ENCODE measurements around the gene ERVW-1. TPM values are rescaled to one million over a fixed set of nuclear protein-coding genes. Genes with fewer than 3 reads are reported as not detected.
A peak's percentile ranks its signal among the peaks of the same experiment; 100 is the strongest.

The ERVW-1 gene
- total and polyA plus RNA-seq, 5 donors from 2014 or later, result not detected

- peaks cover 28% of the 10 kb centered on the region for H3K27me3 Mint-ChIP-seq
- no peak overlapping the region for H3K4me3 ChIP-seq (ENCODE audit: low read depth, low read length)
- no peak overlapping the region for H3K4me3 Mint-ChIP-seq
- ATAC-seq (ENCODE audit: low read depth in 2 of 2), result no peak
- peaks cover 0 to 4% (median 0%) of the 10 kb centered on the region in 7 donors for H3K9me3 Mint-ChIP-seq
- H3K27me3 ChIP-seq (ENCODE audit: control insufficient read depth, insufficient read depth, low read length), result no peaks in the 10 kb centered on the region
- no peaks in the 10 kb centered on the region for H3K4me1 Mint-ChIP-seq
- H3K36me3 Mint-ChIP-seq, result no peaks in the 10 kb centered on the region
- no peak for DNase-seq
- no peaks in the 10 kb centered on the region for H3K4me1 ChIP-seq (ENCODE audit: control insufficient read depth, insufficient read depth, low read length, poor library complexity, severe bottlenecking)
- H3K27ac ChIP-seq (ENCODE audit: insufficient read depth, low read length, poor library complexity, severe bottlenecking), result no peak overlapping the region
- no peak overlapping the region for H3K27ac Mint-ChIP-seq
- H3K9me3 ChIP-seq (ENCODE audit: control insufficient read depth in 2 of 2, low read length in 2 of 2), result no peaks in the 10 kb centered on the region
- H3K36me3 ChIP-seq (ENCODE audit: control insufficient read depth, insufficient read depth, low read length), result no peaks in the 10 kb centered on the region
Observed at GRCh38 chr7:92436612-92437445, 40.9 kb downstream of the ERVW-1 start.

- H3K4me3 ChIP-seq (ENCODE audit: low read depth, low read length), result no peak overlapping the region
- Mint-ChIP-seq H3K4me1 (no peaks in the 10 kb centered on the region), H3K27me3 (peaks cover 28% of the 10 kb centered on the region), H3K36me3 (no peaks in the 10 kb centered on the region), H3K9me3 (peaks cover 0 to 4% (median 0%) of the 10 kb centered on the region in 7 donors), H3K27ac (no peak overlapping the region), H3K4me3 (no peak overlapping the region)
- no peaks in the 10 kb centered on the region for H3K4me1 ChIP-seq (ENCODE audit: control insufficient read depth, insufficient read depth, low read length, poor library complexity, severe bottlenecking)
- DNase-seq, result no peak
- no peak for ATAC-seq (ENCODE audit: low read depth in 2 of 2)
- H3K9me3 ChIP-seq (ENCODE audit: control insufficient read depth in 2 of 2, low read length in 2 of 2), result no peaks in the 10 kb centered on the region
- H3K36me3 ChIP-seq (ENCODE audit: control insufficient read depth, insufficient read depth, low read length), result no peaks in the 10 kb centered on the region
- no peaks in the 10 kb centered on the region for H3K27me3 ChIP-seq (ENCODE audit: control insufficient read depth, insufficient read depth, low read length)
- no peak overlapping the region for H3K27ac ChIP-seq (ENCODE audit: insufficient read depth, low read length, poor library complexity, severe bottlenecking)
Observed at GRCh38 chr7:92435542-92435941, 42.2 kb downstream of the ERVW-1 start.

GRCh38 chr7:92433019-92433418 lies 44.7 kb downstream of the ERVW-1 start:
- peaks cover 16% of the 10 kb centered on the region for H3K27me3 Mint-ChIP-seq
- H3K9me3 Mint-ChIP-seq, result peaks cover 0 to 4% (median 0%) of the 10 kb centered on the region in 7 donors
- H3K27ac Mint-ChIP-seq, result no peak overlapping the region
- ATAC-seq (ENCODE audit: low read depth in 2 of 2) (no peak), DNase-seq (no peak)
- H3K36me3 Mint-ChIP-seq, result no peaks in the 10 kb centered on the region
- Histone ChIP-seq H3K4me3 (ENCODE audit: low read depth, low read length) (no peak overlapping the region), H3K4me1 (ENCODE audit: control insufficient read depth, insufficient read depth, low read length, poor library complexity, severe bottlenecking) (no peaks in the 10 kb centered on the region), H3K36me3 (ENCODE audit: control insufficient read depth, insufficient read depth, low read length) (no peaks in the 10 kb centered on the region), H3K27me3 (ENCODE audit: control insufficient read depth, insufficient read depth, low read length) (no peaks in the 10 kb centered on the region), H3K9me3 (ENCODE audit: control insufficient read depth in 2 of 2, low read length in 2 of 2) (no peaks in the 10 kb centered on the region), H3K27ac (ENCODE audit: insufficient read depth, low read length, poor library complexity, severe bottlenecking) (no peak overlapping the region)
- H3K4me1 Mint-ChIP-seq, result peaks cover 0 to 6% (median 2%) of the 10 kb centered on the region in 4 donors
- no peak overlapping the region for H3K4me3 Mint-ChIP-seq

GRCh38 chr7:92432299-92432946 lies 45.3 kb downstream of the ERVW-1 start:
- H3K9me3 Mint-ChIP-seq, result peaks cover 0 to 4% (median 0%) of the 10 kb centered on the region in 7 donors
- Histone ChIP-seq H3K9me3 (ENCODE audit: control insufficient read depth in 2 of 2, low read length in 2 of 2) (no peaks in the 10 kb centered on the region), H3K27ac (ENCODE audit: insufficient read depth, low read length, poor library complexity, severe bottlenecking) (no peak overlapping the region), H3K4me3 (ENCODE audit: low read depth, low read length) (no peak overlapping the region), H3K36me3 (ENCODE audit: control insufficient read depth, insufficient read depth, low read length) (no peaks in the 10 kb centered on the region), H3K27me3 (ENCODE audit: control insufficient read depth, insufficient read depth, low read length) (no peaks in the 10 kb centered on the region), H3K4me1 (ENCODE audit: control insufficient read depth, insufficient read depth, low read length, poor library complexity, severe bottlenecking) (no peaks in the 10 kb centered on the region)
- H3K27me3 Mint-ChIP-seq, result peaks cover 15% of the 10 kb centered on the region
- no peak for DNase-seq
- H3K4me1 Mint-ChIP-seq, result peaks cover 0 to 6% (median 2%) of the 10 kb centered on the region in 4 donors
- no peak overlapping the region for H3K27ac Mint-ChIP-seq
- no peaks in the 10 kb centered on the region for H3K36me3 Mint-ChIP-seq
- no peak for ATAC-seq (ENCODE audit: low read depth in 2 of 2)
- no peak overlapping the region for H3K4me3 Mint-ChIP-seq

GRCh38 chr7:92427193-92427592 lies 50.6 kb downstream of the ERVW-1 start:
- H3K9me3 ChIP-seq (ENCODE audit: control insufficient read depth in 2 of 2, low read length in 2 of 2), result no peaks in the 10 kb centered on the region
- Mint-ChIP-seq H3K9me3 (no peaks in the 10 kb centered on the region), H3K36me3 (no peaks in the 10 kb centered on the region), H3K4me1 (peaks cover 5 to 13% (median 13%) of the 10 kb centered on the region in 4 donors), H3K4me3 (no peak overlapping the region), H3K27me3 (peaks cover 19% of the 10 kb centered on the region), H3K27ac (no peak overlapping the region)
- H3K4me1 ChIP-seq (ENCODE audit: control insufficient read depth, insufficient read depth, low read length, poor library complexity, severe bottlenecking), result peaks cover 9% of the 10 kb centered on the region
- H3K36me3 ChIP-seq (ENCODE audit: control insufficient read depth, insufficient read depth, low read length), result no peaks in the 10 kb centered on the region
- no peak for DNase-seq
- H3K27me3 ChIP-seq (ENCODE audit: control insufficient read depth, insufficient read depth, low read length), result peaks cover 3% of the 10 kb centered on the region
- no peak overlapping the region for H3K4me3 ChIP-seq (ENCODE audit: low read depth, low read length)
- H3K27ac ChIP-seq (ENCODE audit: insufficient read depth, low read length, poor library complexity, severe bottlenecking), result no peak overlapping the region
- no peak for ATAC-seq (ENCODE audit: low read depth in 2 of 2)

- H3K27me3 ChIP-seq (ENCODE audit: control insufficient read depth, insufficient read depth, low read length), result peaks cover 3% of the 10 kb centered on the region
- no peaks in the 10 kb centered on the region for H3K36me3 Mint-ChIP-seq
- H3K36me3 ChIP-seq (ENCODE audit: control insufficient read depth, insufficient read depth, low read length), result no peaks in the 10 kb centered on the region
- peak overlapping the region in 1 of 4 donors; percentile 39 for H3K4me3 Mint-ChIP-seq
- ATAC-seq (ENCODE audit: low read depth in 2 of 2) (no peak), DNase-seq (peak in 1 of 3 donors; percentile 27)
- no peak overlapping the region for H3K27ac ChIP-seq (ENCODE audit: insufficient read depth, low read length, poor library complexity, severe bottlenecking)
- H3K4me1 Mint-ChIP-seq, result peaks cover 5 to 13% (median 13%) of the 10 kb centered on the region in 4 donors
- no peaks in the 10 kb centered on the region for H3K9me3 Mint-ChIP-seq
- no peaks in the 10 kb centered on the region for H3K9me3 ChIP-seq (ENCODE audit: control insufficient read depth in 2 of 2, low read length in 2 of 2)
- peaks cover 24% of the 10 kb centered on the region for H3K27me3 Mint-ChIP-seq
- no peak overlapping the region for H3K27ac Mint-ChIP-seq
- peaks cover 9% of the 10 kb centered on the region for H3K4me1 ChIP-seq (ENCODE audit: control insufficient read depth, insufficient read depth, low read length, poor library complexity, severe bottlenecking)
- H3K4me3 ChIP-seq (ENCODE audit: low read depth, low read length), result no peak overlapping the region
Observed at GRCh38 chr7:92425311-92425947, 52.3 kb downstream of the ERVW-1 start.

GRCh38 chr7:92423710-92424131 lies 54.0 kb downstream of the ERVW-1 start:
- Mint-ChIP-seq H3K36me3 (no peaks in the 10 kb centered on the region), H3K4me1 (peaks cover 5 to 12% (median 9%) of the 10 kb centered on the region in 4 donors), H3K27ac (peak overlapping the region in 1 of 3 donors; percentile 58), H3K9me3 (no peaks in the 10 kb centered on the region), H3K27me3 (peaks cover 24% of the 10 kb centered on the region), H3K4me3 (peak overlapping the region in 2 of 4 donors; percentile 1 to 72)
- no peaks in the 10 kb centered on the region for H3K36me3 ChIP-seq (ENCODE audit: control insufficient read depth, insufficient read depth, low read length)
- H3K9me3 ChIP-seq (ENCODE audit: control insufficient read depth in 2 of 2, low read length in 2 of 2), result no peaks in the 10 kb centered on the region
- no peak overlapping the region for H3K4me3 ChIP-seq (ENCODE audit: low read depth, low read length)
- no peak for ATAC-seq (ENCODE audit: low read depth in 2 of 2)
- no peak for DNase-seq
- H3K27me3 ChIP-seq (ENCODE audit: control insufficient read depth, insufficient read depth, low read length), result peaks cover 3% of the 10 kb centered on the region
- H3K4me1 ChIP-seq (ENCODE audit: control insufficient read depth, insufficient read depth, low read length, poor library complexity, severe bottlenecking), result peaks cover 9% of the 10 kb centered on the region
- no peak overlapping the region for H3K27ac ChIP-seq (ENCODE audit: insufficient read depth, low read length, poor library complexity, severe bottlenecking)
